ENCODE results near the gene TSSK3.

Gene TSSK3

DNA sequence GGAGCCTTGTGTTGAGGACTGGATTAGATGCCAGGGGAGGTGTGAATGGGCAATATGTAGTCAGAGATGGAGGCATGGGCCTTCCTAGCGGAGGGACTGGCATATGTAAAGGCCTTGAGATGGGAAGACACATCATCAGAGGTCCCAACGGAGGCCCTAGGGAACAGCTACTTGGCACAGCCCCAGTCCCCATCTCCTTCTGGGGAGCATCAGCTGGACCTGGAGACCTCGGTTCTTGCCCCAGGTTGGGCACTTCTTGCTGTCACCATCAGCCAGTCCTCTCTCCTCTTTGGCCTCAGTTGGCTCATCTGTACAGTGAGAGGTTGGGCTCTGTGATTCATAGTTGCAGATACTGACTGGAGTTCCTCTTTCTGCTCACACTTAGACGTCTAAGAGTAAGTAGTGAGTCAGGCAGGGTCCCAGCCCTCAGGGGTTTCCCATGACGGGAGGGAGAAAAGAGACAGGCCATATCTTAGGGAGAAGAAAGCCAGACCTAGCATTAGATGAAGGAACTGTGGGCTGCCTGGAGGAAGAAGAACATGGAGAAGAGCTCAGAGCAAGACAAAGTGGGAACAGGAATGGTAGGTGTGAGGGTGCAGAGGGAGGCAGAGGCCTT is 22.9 kb upstream of the TSSK3 start:
- Histone ChIP-seq H3K4me3 (ENCODE audit: low read depth, low read length) (no peak overlapping the region), H3K36me3 (ENCODE audit: insufficient read depth, low read length) (no peaks in the 10 kb centered on the region), H3K27ac (ENCODE audit: low read depth, low read length) (no peak overlapping the region), H3K4me1 (ENCODE audit: control insufficient read depth, insufficient read depth, low read length, unreplicated experiment) (peaks cover 25% of the 10 kb centered on the region), H2AFZ (ENCODE audit: low read length, unreplicated experiment) (no peak overlapping the region), H3K27me3 (ENCODE audit: insufficient read depth, low read length) (no peaks in the 10 kb centered on the region), H3K79me2 (ENCODE audit: control insufficient read depth, insufficient read depth, low read length, unreplicated experiment) (peaks cover 2% of the 10 kb centered on the region)

GRCh38 chr1:32341186-32341757 is 21.1 kb upstream of the TSSK3 start:
- H3K27me3 ChIP-seq (ENCODE audit: insufficient read depth, low read length) = no peaks in the 10 kb centered on the region
- H2AFZ ChIP-seq (ENCODE audit: low read length, unreplicated experiment) = no peak overlapping the region
- no peak overlapping the region for H3K27ac ChIP-seq (ENCODE audit: low read depth, low read length)
- no peaks in the 10 kb centered on the region for H3K36me3 ChIP-seq (ENCODE audit: insufficient read depth, low read length)
- no peaks in the 10 kb centered on the region for H3K79me2 ChIP-seq (ENCODE audit: control insufficient read depth, insufficient read depth, low read length, unreplicated experiment)
- peaks cover 23% of the 10 kb centered on the region for H3K4me1 ChIP-seq (ENCODE audit: control insufficient read depth, insufficient read depth, low read length, unreplicated experiment)
- H3K4me3 ChIP-seq (ENCODE audit: low read depth, low read length) = no peak overlapping the region

DNA sequence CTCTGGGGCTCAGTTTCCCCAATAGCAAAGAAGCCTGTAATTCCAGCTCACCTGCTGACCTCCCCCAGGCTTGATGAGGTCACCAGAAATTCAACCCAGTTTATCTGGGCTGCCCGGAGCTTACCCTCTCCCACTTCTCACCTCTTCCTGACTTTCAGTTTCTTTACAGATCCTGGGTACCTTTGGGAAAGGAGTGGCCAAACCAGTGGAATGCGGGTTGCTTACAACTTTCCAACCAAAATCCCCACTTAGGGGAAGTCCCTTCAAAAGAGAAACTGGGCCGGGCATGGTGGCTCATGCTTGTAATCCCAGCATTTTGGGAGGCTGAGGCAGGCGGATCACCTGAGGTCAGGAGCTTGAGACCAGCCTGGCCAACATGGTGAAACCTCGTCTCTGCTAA is 20.4 kb upstream of the TSSK3 start:
- Histone ChIP-seq H3K27me3 (ENCODE audit: insufficient read depth, low read length) (no peaks in the 10 kb centered on the region), H3K27ac (ENCODE audit: low read depth, low read length) (no peak overlapping the region), H3K36me3 (ENCODE audit: insufficient read depth, low read length) (no peaks in the 10 kb centered on the region), H3K79me2 (ENCODE audit: control insufficient read depth, insufficient read depth, low read length, unreplicated experiment) (no peaks in the 10 kb centered on the region), H2AFZ (ENCODE audit: low read length, unreplicated experiment) (no peak overlapping the region), H3K4me1 (ENCODE audit: control insufficient read depth, insufficient read depth, low read length, unreplicated experiment) (peaks cover 17% of the 10 kb centered on the region), H3K4me3 (ENCODE audit: low read depth, low read length) (no peak overlapping the region)

- Histone ChIP-seq H3K79me2 (ENCODE audit: control insufficient read depth, insufficient read depth, low read length, unreplicated experiment) (no peaks in the 10 kb centered on the region), H3K36me3 (ENCODE audit: insufficient read depth, low read length) (no peaks in the 10 kb centered on the region), H3K27ac (ENCODE audit: low read depth, low read length) (no peak overlapping the region), H3K4me3 (ENCODE audit: low read depth, low read length) (no peak overlapping the region), H2AFZ (ENCODE audit: low read length, unreplicated experiment) (no peak overlapping the region), H3K4me1 (ENCODE audit: control insufficient read depth, insufficient read depth, low read length, unreplicated experiment) (peaks cover 9% of the 10 kb centered on the region), H3K27me3 (ENCODE audit: insufficient read depth, low read length) (no peaks in the 10 kb centered on the region)
Observed at GRCh38 chr1:32342704-32343103, 19.6 kb upstream of the TSSK3 start.

- Histone ChIP-seq H3K36me3 (ENCODE audit: insufficient read depth, low read length) (no peaks in the 10 kb centered on the region), H3K4me1 (ENCODE audit: control insufficient read depth, insufficient read depth, low read length, unreplicated experiment) (peaks cover 14% of the 10 kb centered on the region), H3K79me2 (ENCODE audit: control insufficient read depth, insufficient read depth, low read length, unreplicated experiment) (no peaks in the 10 kb centered on the region), H3K4me3 (ENCODE audit: low read depth, low read length) (no peak overlapping the region), H3K27ac (ENCODE audit: low read depth, low read length) (no peak overlapping the region), H3K27me3 (ENCODE audit: insufficient read depth, low read length) (no peaks in the 10 kb centered on the region), H2AFZ (ENCODE audit: low read length, unreplicated experiment) (no peak overlapping the region)
Observed at GRCh38 chr1:32345289-32345827, 17.0 kb upstream of the TSSK3 start.

DNA sequence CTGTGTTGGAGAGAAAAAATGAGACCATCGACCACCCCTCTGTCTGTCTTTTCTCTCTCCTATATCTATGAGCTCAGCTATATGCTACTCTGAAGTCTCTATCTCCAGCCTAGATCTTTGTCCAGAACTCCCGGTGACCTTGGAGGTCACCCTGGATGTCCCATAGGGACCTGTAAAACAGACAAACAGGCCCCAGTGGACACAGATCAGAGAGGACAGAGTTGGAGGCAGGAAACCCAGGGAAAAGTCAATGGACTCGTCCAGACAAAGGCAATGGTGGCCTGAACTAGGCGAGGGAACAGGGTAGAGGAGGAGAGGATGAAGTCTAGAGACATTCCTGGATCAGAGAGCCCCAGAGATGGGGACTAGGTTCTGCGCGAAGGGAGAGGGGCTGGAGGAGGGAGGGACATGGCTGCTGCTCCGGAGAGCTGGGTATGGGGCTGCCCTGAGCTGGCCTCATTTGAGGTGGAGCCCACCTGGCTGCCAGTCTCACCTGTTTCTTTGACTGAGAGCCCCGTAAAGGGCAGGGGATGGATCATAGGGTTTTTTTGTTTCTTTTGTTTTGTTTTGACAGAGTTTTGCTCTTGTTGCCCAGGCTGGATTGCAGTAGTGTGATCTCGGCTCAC is 15.7 kb upstream of the TSSK3 start:
- H3K36me3 ChIP-seq (ENCODE audit: insufficient read depth, low read length) = no peaks in the 10 kb centered on the region
- peaks cover 21% of the 10 kb centered on the region for H3K4me1 ChIP-seq (ENCODE audit: control insufficient read depth, insufficient read depth, low read length, unreplicated experiment)

GRCh38 chr1:32349211-32349708 is 13.1 kb upstream of the TSSK3 start:
- Histone ChIP-seq H3K27me3 (ENCODE audit: insufficient read depth, low read length) (no peaks in the 10 kb centered on the region), H3K4me1 (ENCODE audit: control insufficient read depth, insufficient read depth, low read length, unreplicated experiment) (peaks cover 43% of the 10 kb centered on the region), H3K36me3 (ENCODE audit: insufficient read depth, low read length) (no peaks in the 10 kb centered on the region), H3K4me3 (ENCODE audit: low read depth, low read length) (no peak overlapping the region), H3K27ac (ENCODE audit: low read depth, low read length) (peak overlapping the region; percentile 56; the same call in 1 of the 2 replicates), H2AFZ (ENCODE audit: low read length, unreplicated experiment) (no peak overlapping the region), H3K79me2 (ENCODE audit: control insufficient read depth, insufficient read depth, low read length, unreplicated experiment) (no peaks in the 10 kb centered on the region)

More for the DNA sequence above, 15.7 kb upstream of the TSSK3 start:
- H3K79me2 ChIP-seq (ENCODE audit: control insufficient read depth, insufficient read depth, low read length, unreplicated experiment) = no peaks in the 10 kb centered on the region
- H2AFZ ChIP-seq (ENCODE audit: low read length, unreplicated experiment) = no peak overlapping the region
- no peak overlapping the region for H3K27ac ChIP-seq (ENCODE audit: low read depth, low read length)
- no peaks in the 10 kb centered on the region for H3K27me3 ChIP-seq (ENCODE audit: insufficient read depth, low read length)
- H3K4me3 ChIP-seq (ENCODE audit: low read depth, low read length) = no peak overlapping the region

- Histone ChIP-seq H3K27me3 (ENCODE audit: insufficient read depth, low read length) (no peaks in the 10 kb centered on the region), H2AFZ (ENCODE audit: low read length, unreplicated experiment) (peak overlapping the region; percentile 84), H3K36me3 (ENCODE audit: insufficient read depth, low read length) (no peaks in the 10 kb centered on the region), H3K27ac (ENCODE audit: low read depth, low read length) (peak overlapping the region; percentile 58), H3K4me1 (ENCODE audit: control insufficient read depth, insufficient read depth, low read length, unreplicated experiment) (peaks cover 42% of the 10 kb centered on the region), H3K4me3 (ENCODE audit: low read depth, low read length) (peak overlapping the region; percentile 76), H3K79me2 (ENCODE audit: control insufficient read depth, insufficient read depth, low read length, unreplicated experiment) (no peaks in the 10 kb centered on the region)
Observed at GRCh38 chr1:32350785-32351398, 11.4 kb upstream of the TSSK3 start.

- Histone ChIP-seq H3K36me3 (ENCODE audit: insufficient read depth, low read length) (no peaks in the 10 kb centered on the region), H3K4me1 (ENCODE audit: control insufficient read depth, insufficient read depth, low read length, unreplicated experiment) (peaks cover 42% of the 10 kb centered on the region), H2AFZ (ENCODE audit: low read length, unreplicated experiment) (peak overlapping the region; percentile 84), H3K79me2 (ENCODE audit: control insufficient read depth, insufficient read depth, low read length, unreplicated experiment) (no peaks in the 10 kb centered on the region), H3K27ac (ENCODE audit: low read depth, low read length) (peak overlapping the region; percentile 58), H3K4me3 (ENCODE audit: low read depth, low read length) (peak overlapping the region; percentile 76), H3K27me3 (ENCODE audit: insufficient read depth, low read length) (no peaks in the 10 kb centered on the region)
Observed at GRCh38 chr1:32351399-32352238, 10.7 kb upstream of the TSSK3 start.

GRCh38 chr1:32352239-32352745 is 10.0 kb upstream of the TSSK3 start:
- peaks cover 42% of the 10 kb centered on the region for H3K4me1 ChIP-seq (ENCODE audit: control insufficient read depth, insufficient read depth, low read length, unreplicated experiment)
- H2AFZ ChIP-seq (ENCODE audit: low read length, unreplicated experiment) = peak overlapping the region; percentile 67
- H3K27me3 ChIP-seq (ENCODE audit: insufficient read depth, low read length) = no peaks in the 10 kb centered on the region
- peak overlapping the region; percentile 76 for H3K4me3 ChIP-seq (ENCODE audit: low read depth, low read length)
- H3K79me2 ChIP-seq (ENCODE audit: control insufficient read depth, insufficient read depth, low read length, unreplicated experiment) = no peaks in the 10 kb centered on the region
- no peaks in the 10 kb centered on the region for H3K36me3 ChIP-seq (ENCODE audit: insufficient read depth, low read length)
- peak overlapping the region; percentile 48 for H3K27ac ChIP-seq (ENCODE audit: low read depth, low read length)

Measured in ACC112 (cell line).